IPS-20b (cell line): ENCODE data around the gene EFNA2.

ENCODE experiments used
- H3K27ac ChIP-seq: one replicate; pipeline ENCODE4 v1.5.1; 2013; ENCODE audit warnings: low read length
- H3K27me3 ChIP-seq: 2 replicates; pipeline ENCODE4 v1.6.1; 2013; ENCODE audit warnings: mild to moderate bottlenecking, low read length, inconsistent platforms; ENCODE audit not compliant: insufficient read depth
- H3K36me3 ChIP-seq: 2 replicates; pipeline ENCODE4 v1.6.1; 2013; ENCODE audit warnings: low read depth, mild to moderate bottlenecking, inconsistent platforms, low read length, moderate library complexity; ENCODE audit not compliant: insufficient read depth
- H3K4me1 ChIP-seq: 2 replicates; pipeline ENCODE4 v1.6.1; 2013; ENCODE audit warnings: mild to moderate bottlenecking, control low read depth, inconsistent platforms, low read length, moderate library complexity; ENCODE audit not compliant: insufficient read depth
- H3K4me3 ChIP-seq: 2 replicates; pipeline ENCODE4 v1.5.1; 2013; ENCODE audit warnings: mild to moderate bottlenecking, low read length, inconsistent platforms
- H3K9ac ChIP-seq: 2 replicates; pipeline ENCODE4 v1.6.1; 2013; ENCODE audit warnings: low read depth, mild to moderate bottlenecking, inconsistent platforms, low read length, moderate library complexity
- H3K9me3 ChIP-seq: 2 replicates; pipeline ENCODE4 v1.6.1; 2013; ENCODE audit warnings: mild to moderate bottlenecking, low read depth, low read length, inconsistent platforms; ENCODE audit not compliant: insufficient read depth

EFNA2 gene

GRCh38 chr19:1277061-1277460 is 8.6 kb upstream of the EFNA2 start:
- H3K4me1 ChIP-seq = peaks cover 5% of the 10 kb centered on the region
- H3K4me3 ChIP-seq = no peak overlapping the region
- H3K9me3 ChIP-seq = no peaks in the 10 kb centered on the region
- H3K36me3 ChIP-seq = peaks cover 34% of the 10 kb centered on the region
- no peak overlapping the region for H3K27ac ChIP-seq
- H3K9ac ChIP-seq = no peak overlapping the region
- no peaks in the 10 kb centered on the region for H3K27me3 ChIP-seq

GRCh38 chr19:1278074-1278473 is 7.6 kb upstream of the EFNA2 start:
- Histone ChIP-seq H3K27me3 (no peaks in the 10 kb centered on the region), H3K9ac (no peak overlapping the region), H3K4me3 (no peak overlapping the region), H3K36me3 (peaks cover 23% of the 10 kb centered on the region), H3K9me3 (no peaks in the 10 kb centered on the region), H3K4me1 (peaks cover 5% of the 10 kb centered on the region), H3K27ac (no peak overlapping the region)

GRCh38 chr19:1278713-1279660 is 6.7 kb upstream of the EFNA2 start:
- Histone ChIP-seq H3K27ac (no peak overlapping the region), H3K36me3 (peaks cover 14% of the 10 kb centered on the region)

DNA sequence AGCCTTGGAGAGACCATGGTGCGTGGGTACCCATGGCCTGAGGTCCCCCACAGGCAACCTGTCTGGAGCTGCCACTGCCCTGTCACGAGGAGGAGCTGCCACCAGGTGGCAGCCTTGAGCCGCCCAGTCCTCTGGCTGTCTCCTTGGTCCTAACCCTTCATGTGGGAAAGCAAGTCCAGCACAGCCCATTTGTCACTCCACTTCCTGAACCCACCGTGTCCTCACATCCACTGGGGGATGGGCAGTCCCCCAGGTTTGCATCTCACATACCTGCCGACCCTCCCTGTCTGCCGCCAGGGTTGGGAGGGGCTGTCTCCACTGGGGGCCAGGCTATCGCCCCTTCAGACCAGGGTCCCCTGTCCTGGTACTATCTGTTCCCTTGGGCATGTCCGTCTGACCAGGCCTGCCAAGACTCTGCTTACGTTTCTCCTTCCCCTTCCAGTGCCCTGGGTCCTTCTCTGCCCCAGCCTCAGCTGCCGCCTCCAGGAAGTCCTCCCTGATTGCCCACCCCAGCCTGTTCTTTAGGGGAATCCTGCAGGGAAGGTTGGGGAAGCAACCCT is 5.8 kb upstream of the EFNA2 start:
- H3K9me3 ChIP-seq = no peaks in the 10 kb centered on the region
- no peaks in the 10 kb centered on the region for H3K4me1 ChIP-seq
- H3K9ac ChIP-seq = no peak overlapping the region
- no peak overlapping the region for H3K4me3 ChIP-seq
- H3K27me3 ChIP-seq = peaks cover 13% of the 10 kb centered on the region
- H3K27ac ChIP-seq = no peak overlapping the region
- peaks cover 6% of the 10 kb centered on the region for H3K36me3 ChIP-seq

More at GRCh38 chr19:1278713-1279660, 6.7 kb upstream of the EFNA2 start:
- H3K27me3 ChIP-seq = peaks cover 5% of the 10 kb centered on the region; the same call in 1 of the 2 replicates
- no peak overlapping the region for H3K9ac ChIP-seq
- no peak overlapping the region for H3K4me3 ChIP-seq
- H3K9me3 ChIP-seq = no peaks in the 10 kb centered on the region
- no peaks in the 10 kb centered on the region for H3K4me1 ChIP-seq

DNA sequence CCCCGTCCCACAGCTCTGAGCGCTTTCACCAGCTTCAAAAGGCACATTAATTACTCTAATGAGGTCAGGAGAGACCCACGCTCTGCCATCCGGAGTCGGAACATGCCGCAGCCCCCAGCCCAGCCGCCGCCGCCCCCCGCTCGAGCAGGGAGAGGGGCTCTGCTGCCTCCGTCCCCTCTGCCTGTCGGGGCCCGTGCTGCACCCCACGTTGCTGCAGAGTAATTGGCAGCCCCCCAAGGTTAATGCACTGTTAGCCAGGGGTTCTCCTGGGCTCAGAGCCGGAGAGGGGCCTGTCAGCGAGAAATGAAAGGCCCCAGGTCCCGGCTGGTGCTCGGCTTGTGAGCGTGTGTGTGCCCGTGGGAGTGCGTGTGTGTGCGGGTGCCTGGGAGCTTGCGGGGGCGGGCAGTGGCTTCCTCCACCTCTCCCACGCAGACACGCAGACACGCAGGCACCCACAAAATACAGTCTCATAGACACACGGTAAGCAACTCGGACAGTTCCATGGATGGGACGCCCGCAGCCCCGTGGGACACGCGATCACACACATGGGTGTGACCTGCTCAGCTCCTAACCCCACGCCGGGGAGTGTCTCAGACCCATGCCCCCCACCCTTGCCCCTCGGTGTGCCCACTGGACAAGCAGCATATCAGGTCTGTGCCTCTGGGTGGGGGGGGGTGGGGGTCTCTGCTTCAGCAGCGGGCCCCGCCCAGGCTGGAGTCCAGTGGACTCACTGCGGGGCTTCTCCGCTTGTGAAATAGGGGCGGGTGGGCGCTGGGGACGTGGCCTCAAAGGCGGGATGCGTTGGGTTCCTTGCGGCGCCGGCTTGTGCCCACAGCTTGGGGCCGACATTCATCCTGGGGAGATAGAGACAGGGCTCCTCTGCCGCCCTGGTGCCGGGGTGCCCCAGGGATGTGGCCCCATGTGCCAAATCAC is 4.8 kb upstream of the EFNA2 start:
- H3K27ac ChIP-seq = no peak overlapping the region
- peaks cover 20% of the 10 kb centered on the region for H3K27me3 ChIP-seq
- H3K4me1 ChIP-seq = no peaks in the 10 kb centered on the region
- H3K36me3 ChIP-seq = peaks cover 5% of the 10 kb centered on the region
- no peak overlapping the region for H3K9ac ChIP-seq
- H3K4me3 ChIP-seq = no peak overlapping the region
- no peaks in the 10 kb centered on the region for H3K9me3 ChIP-seq

DNA sequence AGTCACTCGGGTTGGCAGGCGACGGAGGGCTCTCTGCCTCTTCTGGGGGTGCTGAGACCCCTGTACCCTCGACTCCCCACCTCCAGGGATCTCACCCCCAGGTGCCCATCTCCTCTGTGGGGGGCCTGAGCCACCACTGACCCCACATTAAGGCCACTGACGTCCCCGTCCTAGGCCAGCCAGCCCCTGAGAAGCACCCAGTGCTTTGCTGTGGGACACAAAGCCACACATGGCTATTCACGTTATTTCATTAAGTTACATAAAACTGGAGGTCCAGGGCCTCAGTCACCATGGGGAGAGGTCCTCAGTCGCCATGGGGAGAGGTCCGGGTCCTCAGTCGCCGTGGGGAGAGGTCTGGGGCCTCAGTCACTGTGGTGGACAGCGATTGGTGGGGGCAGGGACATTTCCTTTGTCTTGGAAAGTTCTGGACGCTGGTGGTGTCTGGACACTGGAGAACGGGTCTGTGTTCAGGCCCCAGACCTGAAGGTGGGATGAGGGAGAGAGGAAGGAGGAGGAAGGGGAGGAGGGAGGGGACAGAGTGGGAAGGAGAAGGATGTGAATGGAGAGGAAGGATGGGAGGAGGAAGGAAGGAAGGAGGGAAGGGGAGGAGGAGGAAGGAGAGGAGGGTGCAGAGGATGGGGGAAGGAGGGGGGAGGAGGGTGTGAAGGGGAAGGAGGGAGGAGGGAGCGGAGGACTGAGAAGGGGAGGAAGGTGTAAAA is 3.9 kb upstream of the EFNA2 start:
- Histone ChIP-seq H3K27me3 (peaks cover 24% of the 10 kb centered on the region), H3K36me3 (peaks cover 5% of the 10 kb centered on the region), H3K27ac (no peak overlapping the region), H3K4me1 (no peaks in the 10 kb centered on the region), H3K9ac (no peak overlapping the region), H3K9me3 (no peaks in the 10 kb centered on the region), H3K4me3 (no peak overlapping the region)

DNA sequence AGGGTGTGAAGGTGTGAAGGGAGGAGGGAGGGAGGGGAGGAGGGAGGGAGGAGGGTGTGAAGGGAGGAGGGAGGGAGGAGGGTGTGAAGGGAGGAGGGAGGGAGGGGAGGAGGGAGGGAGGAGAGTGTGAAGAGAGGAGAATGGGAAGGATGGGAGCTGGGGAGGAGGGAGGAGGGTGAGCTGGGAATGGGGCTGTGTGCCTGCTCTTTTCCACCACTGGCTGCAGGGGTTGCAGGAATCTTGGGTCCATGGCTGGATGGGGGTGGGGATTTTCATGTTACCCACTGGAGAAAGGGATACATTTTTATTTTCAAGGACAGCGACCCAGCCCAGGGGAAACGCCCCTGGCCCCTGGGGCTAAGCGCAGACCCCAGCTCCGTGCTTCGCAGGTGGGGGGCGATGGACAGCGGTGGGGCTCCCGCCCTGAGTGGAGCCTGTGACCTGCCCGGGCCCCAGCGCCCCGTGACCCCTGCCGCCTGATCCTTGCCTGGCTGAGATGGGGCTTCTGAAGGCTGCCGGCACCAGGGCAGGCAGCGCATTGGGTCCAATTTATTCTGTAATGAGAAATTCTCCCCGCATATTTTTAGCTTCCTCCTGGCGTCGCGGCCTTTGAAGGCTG is 3.0 kb upstream of the EFNA2 start:
- peaks cover 5% of the 10 kb centered on the region for H3K36me3 ChIP-seq
- H3K9me3 ChIP-seq = no peaks in the 10 kb centered on the region
- H3K27ac ChIP-seq = no peak overlapping the region
- no peak overlapping the region for H3K4me3 ChIP-seq
- no peak overlapping the region for H3K9ac ChIP-seq
- no peaks in the 10 kb centered on the region for H3K4me1 ChIP-seq
- H3K27me3 ChIP-seq = peaks cover 26% of the 10 kb centered on the region

- Histone ChIP-seq H3K27me3 (peaks cover 26% of the 10 kb centered on the region), H3K4me3 (no peak overlapping the region), H3K9me3 (no peaks in the 10 kb centered on the region), H3K4me1 (no peaks in the 10 kb centered on the region), H3K9ac (no peak overlapping the region), H3K27ac (no peak overlapping the region), H3K36me3 (peaks cover 5% of the 10 kb centered on the region)
Observed at GRCh38 chr19:1283207-1283916, 2.3 kb upstream of the EFNA2 start.

DNA sequence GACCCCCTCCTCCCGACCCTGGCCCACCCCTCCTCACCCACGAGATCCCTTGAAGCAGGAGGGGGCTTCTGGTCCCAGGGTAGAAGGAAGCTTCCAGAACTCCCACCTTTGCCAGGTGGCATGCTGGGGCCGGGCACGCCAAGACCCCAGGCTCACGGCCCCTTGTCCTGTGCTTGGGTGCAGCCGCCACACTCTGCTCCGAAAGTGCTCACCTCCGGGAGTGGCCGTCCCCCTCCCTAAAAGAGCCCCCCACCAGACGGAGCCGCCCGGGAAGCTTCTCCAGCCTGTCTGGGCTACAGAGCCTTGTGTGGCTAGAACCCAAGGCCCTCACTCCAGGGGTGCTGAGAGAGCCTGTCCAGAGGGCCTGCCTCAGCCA is 1.8 kb upstream of the EFNA2 start:
- Histone ChIP-seq H3K27ac (no peak overlapping the region), H3K4me3 (no peak overlapping the region), H3K36me3 (peaks cover 4% of the 10 kb centered on the region), H3K27me3 (peaks cover 26% of the 10 kb centered on the region), H3K9ac (no peak overlapping the region), H3K4me1 (no peaks in the 10 kb centered on the region), H3K9me3 (no peaks in the 10 kb centered on the region)

DNA sequence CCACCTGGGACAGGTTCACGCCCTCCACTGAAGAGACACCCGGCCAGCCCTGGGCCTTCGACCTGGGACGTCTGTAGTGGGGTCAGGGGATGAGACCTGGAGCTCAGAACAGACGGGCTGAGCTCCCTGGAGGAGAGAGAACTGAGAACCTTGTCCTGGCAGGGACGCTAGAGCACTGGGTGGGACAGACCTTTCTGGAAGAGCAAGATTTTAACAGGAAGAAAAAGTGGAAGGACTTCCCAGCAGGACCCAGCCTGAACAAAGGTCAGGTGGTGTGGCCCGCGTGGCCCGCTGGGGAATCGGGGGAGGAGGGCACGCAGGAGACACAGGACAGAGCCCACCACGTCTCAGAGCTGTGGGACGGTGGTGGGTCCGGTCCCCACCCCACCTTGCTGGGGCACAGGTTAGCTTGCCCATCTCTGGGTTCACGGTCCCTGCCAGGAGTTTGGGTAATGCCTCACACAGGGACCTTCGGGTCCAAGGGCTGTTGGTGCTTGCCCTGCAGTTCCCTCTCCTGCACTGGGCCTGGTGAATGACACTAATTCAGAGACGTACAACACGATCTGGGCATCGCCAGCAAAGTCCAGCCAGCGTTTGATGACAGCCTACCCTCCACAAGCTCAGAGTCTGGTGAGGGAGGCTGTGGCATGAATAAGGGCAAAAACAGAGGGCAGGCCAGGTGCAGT is 1.2 kb upstream of the EFNA2 start:
- Histone ChIP-seq H3K9ac (no peak overlapping the region), H3K36me3 (no peaks in the 10 kb centered on the region; the same call in 1 of the 2 replicates), H3K4me3 (no peak overlapping the region), H3K27me3 (peaks cover 26% of the 10 kb centered on the region), H3K27ac (no peak overlapping the region), H3K4me1 (no peaks in the 10 kb centered on the region), H3K9me3 (no peaks in the 10 kb centered on the region)
